ENCODE data around the gene NGEF.

DNA sequence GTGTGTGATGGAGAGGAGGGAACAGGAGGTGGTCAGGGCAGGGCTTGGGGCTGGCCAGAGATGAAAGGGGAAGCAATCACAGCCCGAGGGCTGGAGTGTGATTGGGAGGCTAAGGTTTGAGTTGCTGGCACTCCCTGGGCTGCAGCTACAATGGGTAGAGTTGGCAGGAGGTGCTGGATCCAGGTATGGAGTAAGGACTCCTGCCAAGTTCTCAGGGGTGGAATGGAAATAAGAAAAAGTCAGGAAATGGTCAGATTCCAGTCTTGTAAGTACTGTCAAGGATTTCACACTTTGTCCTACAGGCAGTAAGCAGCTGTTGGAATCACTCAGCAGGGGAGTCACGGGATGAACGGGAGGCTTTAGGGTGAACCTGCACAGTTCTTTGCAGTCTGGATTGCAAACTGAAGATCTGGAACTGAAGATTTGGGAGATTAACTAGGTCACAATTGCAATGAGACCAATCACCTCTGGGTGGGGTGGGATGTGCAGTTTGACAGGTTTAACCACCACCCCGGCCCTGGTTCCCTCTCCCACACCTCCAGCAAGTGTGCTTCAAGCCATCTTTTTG lies 36.2 kb upstream of the NGEF start:
- TF ChIP-seq, protein P1, sequence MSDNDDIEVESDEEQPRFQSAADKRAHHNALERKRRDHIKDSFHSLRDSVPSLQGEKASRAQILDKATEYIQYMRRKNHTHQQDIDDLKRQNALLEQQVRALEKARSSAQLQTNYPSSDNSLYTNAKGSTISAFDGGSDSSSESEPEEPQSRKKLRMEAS (IDR thresholded peaks at IDR 0.05), result no peak
- TF ChIP-seq, protein P2, sequence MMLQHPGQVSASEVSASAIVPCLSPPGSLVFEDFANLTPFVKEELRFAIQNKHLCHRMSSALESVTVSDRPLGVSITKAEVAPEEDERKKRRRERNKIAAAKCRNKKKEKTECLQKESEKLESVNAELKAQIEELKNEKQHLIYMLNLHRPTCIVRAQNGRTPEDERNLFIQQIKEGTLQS (IDR thresholded peaks at IDR 0.05), result no peak
- TF ChIP-seq NR2F2 (IDR thresholded peaks at IDR 0.05) (no peak), YY1 (IDR thresholded peaks at IDR 0.05) (no peak), RAD21 (IDR thresholded peaks at IDR 0.05) (no peak)
- TF ChIP-seq, protein P3, sequence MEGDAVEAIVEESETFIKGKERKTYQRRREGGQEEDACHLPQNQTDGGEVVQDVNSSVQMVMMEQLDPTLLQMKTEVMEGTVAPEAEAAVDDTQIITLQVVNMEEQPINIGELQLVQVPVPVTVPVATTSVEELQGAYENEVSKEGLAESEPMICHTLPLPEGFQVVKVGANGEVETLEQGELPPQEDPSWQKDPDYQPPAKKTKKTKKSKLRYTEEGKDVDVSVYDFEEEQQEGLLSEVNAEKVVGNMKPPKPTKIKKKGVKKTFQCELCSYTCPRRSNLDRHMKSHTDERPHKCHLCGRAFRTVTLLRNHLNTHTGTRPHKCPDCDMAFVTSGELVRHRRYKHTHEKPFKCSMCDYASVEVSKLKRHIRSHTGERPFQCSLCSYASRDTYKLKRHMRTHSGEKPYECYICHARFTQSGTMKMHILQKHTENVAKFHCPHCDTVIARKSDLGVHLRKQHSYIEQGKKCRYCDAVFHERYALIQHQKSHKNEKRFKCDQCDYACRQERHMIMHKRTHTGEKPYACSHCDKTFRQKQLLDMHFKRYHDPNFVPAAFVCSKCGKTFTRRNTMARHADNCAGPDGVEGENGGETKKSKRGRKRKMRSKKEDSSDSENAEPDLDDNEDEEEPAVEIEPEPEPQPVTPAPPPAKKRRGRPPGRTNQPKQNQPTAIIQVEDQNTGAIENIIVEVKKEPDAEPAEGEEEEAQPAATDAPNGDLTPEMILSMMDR (IDR thresholded peaks at IDR 0.05; ENCODE audit: low read depth, low read length, missing input control), result no peak
- TF ChIP-seq, protein P4, sequence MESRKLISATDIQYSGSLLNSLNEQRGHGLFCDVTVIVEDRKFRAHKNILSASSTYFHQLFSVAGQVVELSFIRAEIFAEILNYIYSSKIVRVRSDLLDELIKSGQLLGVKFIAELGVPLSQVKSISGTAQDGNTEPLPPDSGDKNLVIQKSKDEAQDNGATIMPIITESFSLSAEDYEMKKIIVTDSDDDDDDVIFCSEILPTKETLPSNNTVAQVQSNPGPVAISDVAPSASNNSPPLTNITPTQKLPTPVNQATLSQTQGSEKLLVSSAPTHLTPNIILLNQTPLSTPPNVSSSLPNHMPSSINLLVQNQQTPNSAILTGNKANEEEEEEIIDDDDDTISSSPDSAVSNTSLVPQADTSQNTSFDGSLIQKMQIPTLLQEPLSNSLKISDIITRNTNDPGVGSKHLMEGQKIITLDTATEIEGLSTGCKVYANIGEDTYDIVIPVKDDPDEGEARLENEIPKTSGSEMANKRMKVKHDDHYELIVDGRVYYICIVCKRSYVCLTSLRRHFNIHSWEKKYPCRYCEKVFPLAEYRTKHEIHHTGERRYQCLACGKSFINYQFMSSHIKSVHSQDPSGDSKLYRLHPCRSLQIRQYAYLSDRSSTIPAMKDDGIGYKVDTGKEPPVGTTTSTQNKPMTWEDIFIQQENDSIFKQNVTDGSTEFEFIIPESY (IDR thresholded peaks at IDR 0.05), result no peak
